OCI-LY1 (cell line): ENCODE measurements around the gene PREX1.

Experiments used
- CTCF ChIP-seq: fragments of 200-600 bp; sonication (generic), shearing (Covaris generic); IDR thresholded peaks from 2 replicates; pipeline ENCODE4 v1.5.1; 2017; ENCODE audit warnings: mild to moderate bottlenecking, antibody characterized with exemption, low read length, moderate library complexity, mixed read lengths
- EZH2 ChIP-seq: fragments of 200-600 bp; sonication (generic), shearing (Covaris generic); IDR thresholded peaks from 2 replicates; pipeline ENCODE4 v1.8.0; 2017; ENCODE audit warnings: borderline replicate concordance, mixed run types, mild to moderate bottlenecking, antibody characterized with exemption, low read length, moderate library complexity, mixed read lengths

- TF ChIP-seq CTCF (no peak), EZH2 (no peak)
Measured at GRCh38 chr20:48679011-48679410, 148.8 kb downstream of the PREX1 start.
